HepG2 (cell line): ENCODE data around the gene KAZN. TPM values are rescaled to one million over a fixed set of nuclear protein-coding genes. Genes with fewer than 3 reads are reported as not detected.

Experiments
- ATAC-seq: fragments of 200-7000 bp; cut with Tn5 transposase; 3 replicates; pipeline ENCODE4 v1.9.1; 2020; ENCODE audit warnings: mild to moderate bottlenecking, moderate library complexity
- BruUV-seq: library from RNA; stranded (reverse); fragments of 400-500 nt; replicated peaks from 2 replicates; lab custom pipeline; 2021; lab: Mats Ljungman, UMichigan
- CTCF ChIA-PET: fragments of 300-600 bp; formaldehyde crosslinking; extraction: SDS; loops from one replicate; lab custom pipeline; 2021; ENCODE audit warnings: low total read pairs, inconsistent platforms, low intra/inter-chr PET ratio; lab: Yijun Ruan, JAX
- POLR2A ChIA-PET: fragments of 350-600 bp; sonication (Branson Sonifier 250); formaldehyde crosslinking; loops from one replicate; lab custom pipeline; 2020; ENCODE audit warnings: antibody characterized with exemption, inconsistent platforms; lab: Yijun Ruan, JAX
- DNase-seq: peaks from one replicate; pipeline ENCODE4 v3.0.0-alpha.2; 2015; ENCODE audit warnings: low spot score
- FAIRE-seq: peaks from 3 replicates; lab custom pipeline; 2011; peaks lifted over from hg19 to GRCh38; lab: Jason Lieb, UNC
- H2AFZ ChIP-seq: one replicate; pipeline ENCODE4 v1.6.1; 2011; ENCODE audit warnings: low read length, inconsistent platforms
- H3K27ac ChIP-seq: fragments of 300-600 bp; 3 replicates; pipeline ENCODE4 v1.8.0; 2011; ENCODE audit warnings: mixed run types, mild to moderate bottlenecking, mixed read lengths, low read length, inconsistent platforms; ENCODE audit not compliant: insufficient read depth; ENCODE audit errors: extremely low read length
- H3K27me3 ChIP-seq, 2 experiments: fragments of 200-600 bp in 1 of 2; 2 replicates in 1 of 2; 3 replicates in 1 of 2; pipeline versions ENCODE4 v1.6.0 to v1.8.0; 2011; ENCODE audit warnings: low read length in 2 of 2, mild to moderate bottlenecking in 2 of 2, moderate library complexity in 2 of 2, inconsistent platforms in 1 of 2; ENCODE audit not compliant: insufficient read depth in 2 of 2, control insufficient read depth in 1 of 2
- H3K36me3 ChIP-seq, 2 experiments: fragments of 200-600 bp in 1 of 2; replicated peaks in 1 of 2; 2 replicates in 1 of 2; 3 replicates in 1 of 2; pipeline versions ENCODE4 v1.5.1 to v1.8.0; 2011; ENCODE audit warnings: low read length in 2 of 2, inconsistent platforms in 1 of 2; ENCODE audit not compliant: insufficient read depth in 2 of 2, control insufficient read depth in 1 of 2
- H3K4me1 ChIP-seq: 2 replicates; pipeline ENCODE4 v1.5.1; 2012; ENCODE audit warnings: low read length, inconsistent platforms; ENCODE audit not compliant: insufficient read depth
- H3K4me2 ChIP-seq: 2 replicates; pipeline ENCODE4 v1.6.0; 2011; ENCODE audit warnings: low read depth, low read length, inconsistent platforms
- H3K4me3 ChIP-seq, 3 experiments: fragments of 200-600 bp in 1 of 3; sonication (generic), shearing (Covaris generic) in 1 of 3; replicated peaks in 1 of 3; 2 replicates each; pipeline ENCODE4 v1.5.1; 2011 to 2016; ENCODE audit warnings: low read length in 3 of 3, inconsistent platforms in 2 of 3, low read depth in 2 of 3, mild to moderate bottlenecking in 2 of 3, control low read depth in 1 of 3, mixed read lengths in 1 of 3; ENCODE audit not compliant: insufficient read depth in 1 of 3
- H3K79me2 ChIP-seq: one replicate; pipeline ENCODE4 v1.6.1; 2011; ENCODE audit warnings: low read length, inconsistent platforms; ENCODE audit not compliant: insufficient read depth
- H3K9ac ChIP-seq: 2 replicates; pipeline ENCODE4 v1.6.0; 2011; ENCODE audit warnings: mild to moderate bottlenecking, low read depth, low read length, inconsistent platforms; ENCODE audit not compliant: insufficient read depth
- H3K9me3 ChIP-seq: 2 replicates; pipeline ENCODE4 v1.5.1; 2012; ENCODE audit warnings: mild to moderate bottlenecking, low read length
- H4K20me1 ChIP-seq: 2 replicates; pipeline ENCODE4 v1.6.0; 2011; ENCODE audit warnings: inconsistent platforms, mild to moderate bottlenecking, low read length, moderate library complexity; ENCODE audit not compliant: insufficient read depth
- CHCHD3 ChIP-seq: sonication (generic); formaldehyde crosslinking; IDR thresholded peaks from 2 replicates; pipeline ENCODE4 v1.8.0; 2022; ENCODE audit warnings: mild to moderate bottlenecking, missing genetic modification reagents, moderate library complexity
- ELF3 ChIP-seq: IDR thresholded peaks from 2 replicates; pipeline ENCODE4 v1.6.1; 2016; ENCODE audit warnings: missing genetic modification reagents, missing compliant biosample characterization
- NFRKB ChIP-seq: fragments of 450-650 bp; IDR thresholded peaks from 2 replicates; pipeline ENCODE4 v1.6.1; 2017
- PRDM15 ChIP-seq: sonication (generic); formaldehyde crosslinking; IDR thresholded peaks from 2 replicates; pipeline ENCODE4 v1.4.0; 2020; ENCODE audit warnings: missing genetic modification reagents
- TCF7 ChIP-seq: sonication (generic); IDR thresholded peaks from 2 replicates; pipeline ENCODE4 v1.6.1; 2016; ENCODE audit warnings: antibody characterized with exemption, low read depth
- ZBTB34 ChIP-seq: sonication (generic); formaldehyde crosslinking; IDR thresholded peaks from 2 replicates; pipeline ENCODE4 v1.8.0; 2022; ENCODE audit warnings: mild to moderate bottlenecking, missing genetic modification reagents
- ZKSCAN5 ChIP-seq: sonication (generic); formaldehyde crosslinking; IDR thresholded peaks from 2 replicates; pipeline ENCODE4 v1.5.1; 2020; ENCODE audit warnings: mild to moderate bottlenecking, missing genetic modification reagents
- ZNF557 ChIP-seq: sonication (generic); formaldehyde crosslinking; IDR thresholded peaks from 2 replicates; pipeline ENCODE4 v1.4.0; 2020; ENCODE audit warnings: missing genetic modification reagents
- ZNF646 ChIP-seq: sonication (generic); formaldehyde crosslinking; IDR thresholded peaks from 2 replicates; pipeline ENCODE4 v1.9.0; 2021; ENCODE audit warnings: mild to moderate bottlenecking, missing genetic modification reagents
- ZNF737 ChIP-seq: sonication (generic); formaldehyde crosslinking; IDR thresholded peaks from 2 replicates; pipeline ENCODE4 v1.5.0; 2020; ENCODE audit warnings: missing genetic modification reagents, mild to moderate bottlenecking, borderline replicate concordance
- ZNF841 ChIP-seq: sonication (generic); formaldehyde crosslinking; IDR thresholded peaks from 2 replicates; pipeline ENCODE4 v1.8.1; 2023; ENCODE audit warnings: missing genetic modification reagents, borderline replicate concordance
- WGBS: methylation state at CpG from one replicate; pipeline ENCODE4 v1.1.6; 2017; ENCODE audit warnings: low lambda C conversion rate; 5-methylcytosine and 5-hydroxymethylcytosine counted together
- in situ Hi-C: cut with HindIII; loops from 2 replicates; pipeline ENCODE4 v1.10.0; 2017; ENCODE audit warnings: low pct_unique_long_range_greater_than_20kb; ENCODE audit not compliant: extremely low pct_ligation_motif_present
- intact Hi-C: fragments of 100-400 bp; cut with micrococcal nuclease; formaldehyde crosslinking; loops from one replicate; pipeline ENCODE4 v1.10.0; 2022; ENCODE audit not compliant: unreplicated experiment
- polyA plus RNA-seq, 8 experiments: library from polyadenylated mRNA; depleted of rRNA in 3 of 8; stranded (reverse) in 7 of 8; unstranded in 1 of 8; fragments of >200 nt; fragmentation: Illumina TruSeq in 4 of 8; extraction: Trizol in 4 of 8; gene quantifications; 2 replicates each; pipeline versions ENCODE4 v1.2.1 to v1.2.3, GENCODE V29; 2011 to 2016; ENCODE audit warnings: low read depth in 4 of 8, missing spikeins in 1 of 8, mixed read lengths in 1 of 8; ENCODE audit not compliant: insufficient read depth in 1 of 8
- total RNA-seq, 5 experiments: library from RNA; depleted of rRNA; stranded (reverse); fragments of >200 nt; fragmentation: Illumina TruSeq; extraction: Trizol; gene quantifications; 2 replicates each; pipeline ENCODE4 v1.2.3, GENCODE V29; 2016; ENCODE audit warnings: low read depth in 1 of 5

Gene KAZN
- total and polyA plus RNA-seq, 2 of the 13 experiments (the other 11 are each of a cell fraction or from before 2014, with no cell fraction given): 10.4 to 13.5 TPM

- H3K27ac ChIP-seq: no peak overlapping the region
- ChIA-PET CTCF (no interaction called here), POLR2A (no interaction called here)
- no peaks in the 10 kb centered on the region for H4K20me1 ChIP-seq
- ATAC-seq: no peak
- no peaks in the 10 kb centered on the region for H3K79me2 ChIP-seq
- no peak overlapping the region for H3K4me2 ChIP-seq
- H3K9ac ChIP-seq: no peak overlapping the region
- intact Hi-C loops: no loop called here
- in situ Hi-C loops: no loop called here
- H3K36me3 ChIP-seq: no peaks in the 10 kb centered on the region
- H3K27me3 ChIP-seq: peaks cover 3 to 35% of the 10 kb centered on the region in 2 experiments; a peak in 4 of 5 replicates
- FAIRE-seq: no peak
- no peaks in the 10 kb centered on the region for H3K4me1 ChIP-seq
- WGBS: 37% methylated on average over 13 of the region's 13 CpGs
- no TSS peak for BruUV-seq
- H2AFZ ChIP-seq: no peak overlapping the region
- DNase-seq: no peak
- H3K9me3 ChIP-seq: no peaks in the 10 kb centered on the region
- H3K4me3 ChIP-seq: no peak overlapping the region
- TF ChIP-seq ZNF737 (CRISPR knock-in tag) (no peak), TCF7 (no peak), PRDM15 (CRISPR knock-in tag) (no peak), ZBTB34 (CRISPR knock-in tag) (no peak), ZNF841 (no peak), ZNF557 (no peak), ZNF646 (CRISPR knock-in tag) (no peak), CHCHD3 (CRISPR knock-in tag) (no peak), ELF3 (CRISPR knock-in tag) (no peak), NFRKB (no peak), ZKSCAN5 (no peak)
Measured at GRCh38 chr1:14656384-14656937, 58.0 kb downstream of the KAZN start.
